ENCODE results near the gene PCTP.

The PCTP gene

GRCh38 chr17:55728361-55728760 is 22.5 kb upstream of the PCTP start:
- no peak for DNase-seq

GRCh38 chr17:55728833-55729232 is 22.0 kb upstream of the PCTP start:
- DNase-seq, result no peak

GRCh38 chr17:55729484-55729883 is 21.4 kb upstream of the PCTP start:
- no peak for DNase-seq

GRCh38 chr17:55730380-55730779 is 20.5 kb upstream of the PCTP start:
- no peak for DNase-seq

GRCh38 chr17:55730808-55731207 is 20.0 kb upstream of the PCTP start:
- no peak for DNase-seq

- no peak for DNase-seq
Observed at GRCh38 chr17:55731586-55732250, 19.1 kb upstream of the PCTP start.

- DNase-seq, result no peak
Observed at GRCh38 chr17:55734128-55734781, 16.6 kb upstream of the PCTP start.

- peak; percentile 82 for DNase-seq
Observed at GRCh38 chr17:55735731-55736405, 15.0 kb upstream of the PCTP start.

- peak; percentile 69 for DNase-seq
Observed at GRCh38 chr17:55737976-55738501, 12.8 kb upstream of the PCTP start.

- DNase-seq, result no peak
Observed at GRCh38 chr17:55740511-55741355, 10.1 kb upstream of the PCTP start.

- no peak for DNase-seq
Observed at GRCh38 chr17:55741356-55741700, 9.5 kb upstream of the PCTP start.

GRCh38 chr17:55742272-55743102 is 8.4 kb upstream of the PCTP start:
- peak; percentile 10 for DNase-seq

- DNase-seq, result peak; percentile 9
Observed at GRCh38 chr17:55743103-55743679, 7.7 kb upstream of the PCTP start.

- DNase-seq, result no peak
Observed at GRCh38 chr17:55745258-55745657, 5.6 kb upstream of the PCTP start.

- DNase-seq, result no peak
Observed at GRCh38 chr17:55746466-55746865, 4.4 kb upstream of the PCTP start.

- DNase-seq, result no peak
Observed at GRCh38 chr17:55747209-55747608, 3.6 kb upstream of the PCTP start.

- no peak for DNase-seq
Observed at GRCh38 chr17:55748841-55749240, 2.0 kb upstream of the PCTP start.

- no peak for DNase-seq
Observed at GRCh38 chr17:55749985-55750384, 866 bp upstream of the PCTP start.

- no peak for DNase-seq
Observed at GRCh38 chr17:55751720-55752250, 934 bp downstream of the PCTP start.

- no peak for DNase-seq
Observed at GRCh38 chr17:55756689-55757088, 5.8 kb downstream of the PCTP start.

- DNase-seq, result no peak
Observed at GRCh38 chr17:55757659-55758058, 6.8 kb downstream of the PCTP start.

GRCh38 chr17:55758171-55758570 is 7.3 kb downstream of the PCTP start:
- DNase-seq, result no peak

Measured in hematopoietic multipotent progenitor cell treated with erythropoietin and hydrocortisone succinate and interleukin-3 and kit ligand, for 4 days (in vitro differentiated cells).